ENCODE results near the gene IMMP2L.
"Not testable (repeated sequence)": the region's sequence is repeated elsewhere in the genome, so short reads cannot be mapped to it uniquely, and the experiment has no call there.

DNA sequence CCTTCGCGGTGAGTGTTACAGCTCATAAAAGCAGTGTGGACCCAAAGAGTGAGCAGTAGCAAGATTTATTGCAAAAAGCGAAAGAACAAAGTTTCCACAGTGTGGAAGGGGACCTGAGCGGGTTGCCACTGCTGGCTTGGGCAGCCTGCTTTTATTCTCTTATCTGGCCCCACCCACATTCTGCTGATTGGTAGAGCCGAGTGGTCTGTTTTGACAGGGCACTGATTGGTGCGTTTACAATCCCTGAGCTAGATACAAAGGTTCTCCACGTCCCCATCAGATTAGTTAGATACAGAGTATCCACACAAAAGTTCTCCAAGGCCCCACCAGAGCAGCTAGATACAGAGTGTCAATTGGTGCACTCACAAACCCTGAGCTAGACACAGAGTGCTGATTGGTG lies 18.9 kb upstream of the IMMP2L start:
- not testable (repeated sequence) for TF ChIP-seq RBBP5 (IDR thresholded peaks at IDR 0.05; ENCODE audit: borderline replicate concordance, low read depth, low read length); KDM1A (IDR thresholded peaks at IDR 0.05; ENCODE audit: borderline replicate concordance, low read length); POLR2A (IDR thresholded peaks at IDR 0.05; ENCODE audit: control extremely low read depth in 1 of 2, low read depth in 2 of 2, low read length in 2 of 2); GABPA (IDR thresholded peaks at IDR 0.05; ENCODE audit: borderline replicate concordance, insufficient read depth, low read length)
- TF ChIP-seq, protein P1, sequence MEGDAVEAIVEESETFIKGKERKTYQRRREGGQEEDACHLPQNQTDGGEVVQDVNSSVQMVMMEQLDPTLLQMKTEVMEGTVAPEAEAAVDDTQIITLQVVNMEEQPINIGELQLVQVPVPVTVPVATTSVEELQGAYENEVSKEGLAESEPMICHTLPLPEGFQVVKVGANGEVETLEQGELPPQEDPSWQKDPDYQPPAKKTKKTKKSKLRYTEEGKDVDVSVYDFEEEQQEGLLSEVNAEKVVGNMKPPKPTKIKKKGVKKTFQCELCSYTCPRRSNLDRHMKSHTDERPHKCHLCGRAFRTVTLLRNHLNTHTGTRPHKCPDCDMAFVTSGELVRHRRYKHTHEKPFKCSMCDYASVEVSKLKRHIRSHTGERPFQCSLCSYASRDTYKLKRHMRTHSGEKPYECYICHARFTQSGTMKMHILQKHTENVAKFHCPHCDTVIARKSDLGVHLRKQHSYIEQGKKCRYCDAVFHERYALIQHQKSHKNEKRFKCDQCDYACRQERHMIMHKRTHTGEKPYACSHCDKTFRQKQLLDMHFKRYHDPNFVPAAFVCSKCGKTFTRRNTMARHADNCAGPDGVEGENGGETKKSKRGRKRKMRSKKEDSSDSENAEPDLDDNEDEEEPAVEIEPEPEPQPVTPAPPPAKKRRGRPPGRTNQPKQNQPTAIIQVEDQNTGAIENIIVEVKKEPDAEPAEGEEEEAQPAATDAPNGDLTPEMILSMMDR (IDR thresholded peaks at IDR 0.05; ENCODE audit: control extremely low read depth in 1 of 3, insufficient read depth in 1 of 3, low read depth in 1 of 3, low read length in 3 of 3) = not testable (repeated sequence)

Measured in H1 (cell line).